Measurements from ENCODE around the gene CPZ. TPM values are rescaled to one million over a fixed set of nuclear protein-coding genes. Genes with fewer than 3 reads are reported as not detected.
"Not testable (repeated sequence)": the region's sequence is repeated elsewhere in the genome, so short reads cannot be mapped to it uniquely, and the experiment has no call there.

Gene CPZ
- total RNA-seq, 1 experiment from 2014 or later: 37.3 TPM

GRCh38 chr4:8618961-8619720 lies 26.6 kb downstream of the CPZ start:
- H3K36me3 Mint-ChIP-seq (ENCODE audit: insufficient read depth in 1 of 3, low read depth in 3 of 3): peaks cover 0 to 46% (median 37%) of the 10 kb centered on the region in 3 experiments; a peak in 5 of 7 replicates
- H3K9me3 Mint-ChIP-seq: no peaks in the 10 kb centered on the region
- H3K4ac ChIP-seq (ENCODE audit: low read depth, low read length): no peak overlapping the region
- no peak overlapping the region for H3K18ac ChIP-seq (ENCODE audit: insufficient read length, low read depth, low read length)
- no CpG with 5 or more reads among the region's 28 CpGs for WGBS (ENCODE audit: extremely low coverage, insufficient read length, low lambda C conversion rate)
- no peaks in the 10 kb centered on the region for H3K23me2 ChIP-seq (ENCODE audit: insufficient read length, low read depth, low read length, poor library complexity, severe bottlenecking)
- no peak overlapping the region for H3K9ac ChIP-seq (ENCODE audit: extremely low read depth, insufficient read length, low read length)
- H3K79me1 ChIP-seq (ENCODE audit: insufficient read depth, low read depth, low read length, poor library complexity, severe bottlenecking): no peaks in the 10 kb centered on the region
- no peak overlapping the region for H4K5ac ChIP-seq (ENCODE audit: insufficient read length, low read depth, low read length)
- no peak overlapping the region for H2AFZ ChIP-seq (ENCODE audit: low read length)
- TF ChIP-seq CTCF (conservative IDR thresholded peaks at IDR 0.05): no peak
- no peak overlapping the region for H3K27ac ChIP-seq (ENCODE audit: insufficient read length, low read depth, low read length)
- H3K4me3 Mint-ChIP-seq: no peak overlapping the region
- no peak overlapping the region for H3K56ac ChIP-seq (ENCODE audit: insufficient read length, low read depth, low read length)
- no peak overlapping the region for H3K14ac ChIP-seq (ENCODE audit: insufficient read depth, low read length)
- H3K4me2 ChIP-seq (ENCODE audit: insufficient read depth, insufficient read length, low read length): no peak overlapping the region
- H3K9me3 ChIP-seq (ENCODE audit: control insufficient read depth, low read depth, low read length): no peaks in the 10 kb centered on the region
- no peak for DNase-seq
- no peak overlapping the region for H2BK5ac ChIP-seq (ENCODE audit: insufficient read length, low read length)
- H4K8ac ChIP-seq (replicated peaks; ENCODE audit: insufficient read length, low read depth, low read length): no peak overlapping the region
- no peak overlapping the region for H2BK12ac ChIP-seq (ENCODE audit: insufficient read length, low read depth, low read length)
- H2BK20ac ChIP-seq (ENCODE audit: low read depth, low read length, poor library complexity, severe bottlenecking): no peak overlapping the region
- peaks cover 2% of the 10 kb centered on the region; the same call in 1 of the 2 replicates for H3K27me3 Mint-ChIP-seq (ENCODE audit: low read depth)
- no peak overlapping the region for H4K91ac ChIP-seq (ENCODE audit: insufficient read length, low read depth, low read length)
- H4K20me1 ChIP-seq (ENCODE audit: control insufficient read depth, insufficient read depth, insufficient read length): no peaks in the 10 kb centered on the region
- no peaks in the 10 kb centered on the region for H3K79me2 ChIP-seq (ENCODE audit: insufficient read depth, low read length)
- H2BK120ac ChIP-seq (ENCODE audit: low read depth, low read length, poor library complexity, severe bottlenecking): no peak overlapping the region
- H3K23ac ChIP-seq (ENCODE audit: insufficient read length, low read depth, low read length): no peak overlapping the region
- H3K27ac Mint-ChIP-seq: no peak overlapping the region
- no peak overlapping the region for H2BK15ac ChIP-seq (ENCODE audit: low read depth, low read length)
- no peaks in the 10 kb centered on the region for H3K4me1 ChIP-seq (ENCODE audit: insufficient read depth, low read length)
- no peaks in the 10 kb centered on the region for H3K4me1 Mint-ChIP-seq
- no peaks in the 10 kb centered on the region for H3K27me3 ChIP-seq (ENCODE audit: insufficient read depth, low read length)
- H2AK5ac ChIP-seq (ENCODE audit: insufficient read length, low read length): no peak overlapping the region
- H3T11ph ChIP-seq (ENCODE audit: low read length): no peak overlapping the region

GRCh38 chr4:8621135-8621534 lies 28.6 kb downstream of the CPZ start:
- not testable (repeated sequence) for H3K4me1 ChIP-seq (ENCODE audit: insufficient read depth, low read length); H3K27ac Mint-ChIP-seq; H3T11ph ChIP-seq (ENCODE audit: low read length); H3K56ac ChIP-seq (ENCODE audit: insufficient read length, low read depth, low read length); H3K4me1 Mint-ChIP-seq; DNase-seq; H3K14ac ChIP-seq (ENCODE audit: insufficient read depth, low read length); H3K9me3 Mint-ChIP-seq; H4K91ac ChIP-seq (ENCODE audit: insufficient read length, low read depth, low read length); H2BK120ac ChIP-seq (ENCODE audit: low read depth, low read length, poor library complexity, severe bottlenecking); H2BK5ac ChIP-seq (ENCODE audit: insufficient read length, low read length); H2BK15ac ChIP-seq (ENCODE audit: low read depth, low read length); H3K79me2 ChIP-seq (ENCODE audit: insufficient read depth, low read length); H2BK20ac ChIP-seq (ENCODE audit: low read depth, low read length, poor library complexity, severe bottlenecking); H3K23ac ChIP-seq (ENCODE audit: insufficient read length, low read depth, low read length); H3K27me3 ChIP-seq (ENCODE audit: insufficient read depth, low read length); H4K5ac ChIP-seq (ENCODE audit: insufficient read length, low read depth, low read length); H2BK12ac ChIP-seq (ENCODE audit: insufficient read length, low read depth, low read length); H3K27me3 Mint-ChIP-seq (ENCODE audit: low read depth); H3K18ac ChIP-seq (ENCODE audit: insufficient read length, low read depth, low read length); H3K27ac ChIP-seq (ENCODE audit: insufficient read length, low read depth, low read length); H3K4ac ChIP-seq (ENCODE audit: low read depth, low read length); H3K4me3 Mint-ChIP-seq; H3K4me2 ChIP-seq (ENCODE audit: insufficient read depth, insufficient read length, low read length); H3K79me1 ChIP-seq (ENCODE audit: insufficient read depth, low read depth, low read length, poor library complexity, severe bottlenecking); H2AK5ac ChIP-seq (ENCODE audit: insufficient read length, low read length); H2AFZ ChIP-seq (ENCODE audit: low read length); H3K9me3 ChIP-seq (ENCODE audit: control insufficient read depth, low read depth, low read length); H4K8ac ChIP-seq (replicated peaks; ENCODE audit: insufficient read length, low read depth, low read length); H4K20me1 ChIP-seq (ENCODE audit: control insufficient read depth, insufficient read depth, insufficient read length); H3K23me2 ChIP-seq (ENCODE audit: insufficient read length, low read depth, low read length, poor library complexity, severe bottlenecking); H3K9ac ChIP-seq (ENCODE audit: extremely low read depth, insufficient read length, low read length)
- WGBS (ENCODE audit: extremely low coverage, insufficient read length, low lambda C conversion rate): no CpG with 5 or more reads among the region's 14 CpGs
- peaks cover 0 to 26% (median 17%) of the 10 kb centered on the region in 3 experiments; a peak in 5 of 7 replicates for H3K36me3 Mint-ChIP-seq (ENCODE audit: insufficient read depth in 1 of 3, low read depth in 3 of 3)
